GM18505 (cell line): ENCODE measurements around the gene SERGEF.

Experiments
- ATAC-seq: cut with Tn5 transposase; IDR thresholded peaks from one replicate; pipeline ENCODE4 v1.9.1; 2021; ENCODE audit not compliant: unreplicated experiment
- POLR2A ChIP-seq: IDR thresholded peaks from 4 replicates; pipeline ENCODE4 v1.6.1; 2011; ENCODE audit warnings: borderline replicate concordance; ENCODE audit not compliant: insufficient read depth, insufficient read length; ENCODE audit errors: extremely low read depth

SERGEF gene

DNA sequence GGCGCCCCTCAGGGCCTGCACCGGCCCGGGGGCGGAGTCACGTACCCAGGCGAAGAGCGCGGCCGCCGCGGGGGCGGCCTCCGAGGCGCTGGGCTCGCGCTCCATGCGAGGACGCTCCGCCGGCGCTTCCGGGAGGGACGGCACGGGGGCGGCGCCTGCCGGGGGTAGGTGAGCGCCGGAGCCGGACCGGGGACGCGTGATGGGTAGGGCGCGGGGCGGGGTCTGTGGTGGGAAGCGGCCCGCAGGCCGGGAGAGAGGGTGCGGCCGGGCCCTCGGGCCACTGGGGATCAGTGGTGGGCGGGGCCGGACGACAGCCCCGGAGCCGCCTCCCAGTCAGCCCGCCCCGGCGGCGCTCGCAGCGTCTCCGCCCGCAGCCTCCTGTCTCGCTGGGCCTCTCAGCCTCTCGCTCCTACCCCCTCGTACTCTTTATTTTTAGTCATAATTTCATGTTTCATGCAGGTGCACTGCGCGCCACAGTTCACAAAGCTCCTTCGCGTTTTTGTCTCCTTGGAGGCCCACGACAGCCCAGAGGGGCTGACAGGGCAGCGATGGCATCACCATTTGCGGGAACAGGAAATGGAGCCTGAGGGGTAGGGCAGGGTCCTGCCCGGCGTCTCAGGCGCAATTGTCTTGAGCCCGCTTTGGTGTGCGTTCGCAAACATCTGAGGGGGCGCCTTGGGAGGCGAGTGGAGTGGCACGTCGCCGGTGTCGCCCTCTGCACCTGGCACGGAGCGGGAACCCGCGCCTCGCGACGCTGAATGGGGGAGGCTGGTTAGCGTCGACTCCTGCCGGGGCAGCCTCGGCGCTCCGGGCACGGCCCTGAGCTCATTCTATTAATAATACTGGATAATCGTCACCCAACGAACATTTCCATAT is at the start of gene SERGEF:
SERGEF (minus strand) TSS at position 142 of the 876 bp plus-strand sequence; CDS start at position 105, 37 bp downstream.
- peak; percentile 96 for ATAC-seq
- peak; percentile 95 for TF ChIP-seq POLR2A

GRCh38 chr11:18061351-18061750 is 48.5 kb upstream of the SERGEF start:
- no peak for TF ChIP-seq POLR2A
- no peak for ATAC-seq

DNA sequence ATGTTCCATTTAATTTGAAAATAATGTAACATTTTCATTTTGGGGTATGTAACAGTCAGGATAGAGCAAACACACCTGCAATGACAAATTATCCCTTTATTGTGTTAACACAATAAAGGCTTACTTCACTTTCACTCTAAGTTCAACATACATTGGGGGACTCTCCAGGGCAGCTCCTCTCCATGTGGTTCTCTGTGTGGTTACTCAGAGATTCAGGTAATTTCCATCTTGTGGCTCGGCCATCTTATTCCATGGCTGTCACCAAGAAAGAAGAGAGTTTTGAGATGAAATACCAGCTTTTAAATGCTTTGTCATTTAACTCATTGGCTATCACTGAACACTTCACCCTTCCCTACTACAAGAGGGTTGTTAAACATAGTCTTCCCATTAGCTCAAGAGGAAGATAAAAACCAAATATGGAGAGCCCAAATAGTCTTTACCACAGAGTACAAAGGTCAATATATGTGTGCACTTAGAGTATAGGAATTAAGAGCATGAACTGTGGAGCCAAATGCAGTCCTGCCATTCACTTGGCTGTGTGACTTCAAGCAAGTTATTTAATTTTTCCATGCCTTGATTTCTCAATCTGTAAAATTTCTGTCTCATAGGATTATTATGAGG is 43.8 kb upstream of the SERGEF start:
- ATAC-seq, result no peak
- no peak for TF ChIP-seq POLR2A

DNA sequence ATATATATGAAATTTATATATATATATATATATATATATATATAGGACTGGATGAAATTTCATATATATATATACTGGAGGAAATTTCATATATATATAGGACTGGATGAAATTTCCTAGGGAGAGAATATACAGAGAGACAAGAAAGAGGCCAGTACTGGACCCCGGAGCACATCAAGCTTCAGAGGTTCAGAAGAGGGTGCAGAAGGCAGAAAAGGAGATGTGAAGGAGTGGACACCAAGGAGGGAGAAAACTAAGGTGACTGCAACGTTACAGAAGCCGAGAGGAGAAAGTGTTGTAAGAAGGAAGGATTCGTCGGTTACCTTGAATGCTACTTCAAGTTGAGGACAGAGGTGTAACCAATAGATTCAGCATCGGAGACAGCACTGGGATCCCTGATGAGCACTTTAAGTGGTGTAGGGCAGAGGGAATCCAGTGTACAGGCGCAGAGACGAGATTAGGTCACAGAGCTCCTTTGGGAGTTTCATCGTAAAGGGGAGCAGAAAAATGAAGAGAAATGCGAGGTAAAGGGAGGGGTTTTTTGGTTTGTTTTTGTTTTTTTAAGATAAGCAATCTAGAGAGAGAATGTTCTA is 41.8 kb upstream of the SERGEF start:
- TF ChIP-seq POLR2A, result no peak
- no peak for ATAC-seq

GRCh38 chr11:18050848-18051247 is 38.0 kb upstream of the SERGEF start:
- no peak for ATAC-seq
- no peak for TF ChIP-seq POLR2A

DNA sequence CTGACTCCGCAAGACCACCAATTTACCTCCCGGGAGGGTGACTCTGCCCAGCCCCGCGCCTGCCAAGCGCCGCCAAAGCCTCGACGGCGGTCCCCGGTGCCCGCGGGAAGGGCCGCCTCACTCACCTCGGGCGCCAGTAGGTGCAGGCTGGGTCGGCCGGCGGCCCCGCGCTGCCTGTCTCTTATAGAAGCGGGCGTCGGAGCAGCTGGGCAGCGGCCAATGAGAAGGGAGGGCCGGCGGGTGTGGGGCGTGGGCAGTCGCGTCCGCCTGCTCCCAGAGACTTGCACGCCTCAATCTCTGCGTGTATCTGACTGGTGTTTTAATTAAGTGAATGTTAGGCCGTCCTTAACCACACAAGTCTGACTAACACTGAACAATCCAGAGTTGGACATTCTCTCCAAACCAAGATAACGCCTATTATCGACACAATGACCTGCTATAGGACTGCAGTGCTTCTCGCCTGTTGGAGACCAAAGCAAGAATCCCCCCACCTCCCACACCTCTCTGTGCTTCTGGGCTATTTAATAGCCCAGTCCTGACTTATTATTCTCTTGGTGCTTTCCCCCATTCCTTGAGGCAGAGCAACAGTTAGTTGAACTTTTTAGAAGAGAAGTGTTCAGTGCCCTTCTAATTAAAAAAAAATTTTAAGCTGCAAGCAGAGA is 33.4 kb upstream of the SERGEF start, which contains the start of gene TPH1:
TPH1 (minus strand) TSS at position 154 of the 662 bp plus-strand sequence. CDS start 5,507 bp downstream, outside the sequence.
- no peak for ATAC-seq
- no peak for TF ChIP-seq POLR2A

DNA sequence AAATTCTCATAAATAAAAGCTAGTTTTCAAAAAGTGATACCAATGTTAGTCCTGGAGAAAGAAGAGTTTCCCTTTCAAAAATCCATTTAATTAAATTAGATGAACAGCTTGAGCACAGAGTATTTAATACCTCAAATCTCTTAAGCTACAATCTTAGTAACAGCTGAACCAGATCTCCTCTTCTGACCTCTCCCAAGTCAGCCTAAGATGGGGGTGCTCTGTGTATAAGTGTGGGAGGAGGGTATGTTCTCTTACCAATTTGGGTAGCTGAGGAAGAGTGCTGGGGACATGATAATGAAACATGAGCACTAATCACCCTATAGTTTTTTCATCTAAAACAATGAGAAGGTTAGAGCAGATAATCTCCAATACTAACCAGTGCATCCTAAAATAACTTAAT is 23.6 kb upstream of the SERGEF start:
- ATAC-seq, result no peak

DNA sequence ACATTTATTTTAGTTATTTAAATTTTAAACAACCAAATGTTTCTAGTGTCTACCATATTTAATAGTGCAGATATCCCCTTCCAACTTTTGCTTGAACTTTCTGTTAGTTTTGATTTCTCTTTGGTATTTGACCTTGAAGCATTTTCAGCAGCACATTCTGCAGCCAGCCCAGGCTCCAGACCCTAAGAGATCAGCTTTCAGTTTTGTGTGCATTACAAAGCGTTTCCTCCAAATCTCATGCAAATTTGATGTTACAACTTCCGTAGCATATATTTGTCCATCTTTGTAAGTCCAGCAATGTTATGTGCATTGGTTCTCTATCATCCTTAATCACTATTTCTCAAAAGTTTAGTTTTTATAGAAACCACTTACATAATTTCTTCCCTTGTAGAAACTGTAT is 14.6 kb upstream of the SERGEF start:
- TF ChIP-seq POLR2A, result no peak
- no peak for ATAC-seq

More for the DNA sequence above, 23.6 kb upstream of the SERGEF start:
- no peak for TF ChIP-seq POLR2A

- no peak for TF ChIP-seq POLR2A
- no peak for ATAC-seq
Observed at GRCh38 chr11:18022419-18022818, 9.6 kb upstream of the SERGEF start.

- no peak for ATAC-seq
- no peak for TF ChIP-seq POLR2A
Observed at GRCh38 chr11:18019650-18020049, 6.8 kb upstream of the SERGEF start.

DNA sequence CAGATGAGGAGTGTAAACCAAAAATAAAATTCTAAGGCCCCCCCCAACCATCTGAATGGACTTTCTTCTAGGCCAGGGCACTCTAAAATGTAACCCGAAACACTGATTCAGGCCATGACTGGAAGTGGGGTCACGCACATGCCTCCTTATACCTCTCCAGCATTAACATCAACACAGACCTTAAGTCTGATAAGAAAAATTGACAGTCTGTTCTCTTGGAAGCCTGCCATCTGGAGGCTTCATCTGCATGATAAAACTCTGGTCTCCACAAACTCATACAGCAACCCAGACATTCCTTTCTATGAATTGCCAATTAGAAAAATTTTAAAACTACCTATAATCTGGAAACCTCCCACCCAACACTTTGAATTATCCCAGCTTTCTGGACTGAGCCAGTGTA is 3.9 kb upstream of the SERGEF start:
- ATAC-seq, result no peak
- TF ChIP-seq POLR2A, result no peak

DNA sequence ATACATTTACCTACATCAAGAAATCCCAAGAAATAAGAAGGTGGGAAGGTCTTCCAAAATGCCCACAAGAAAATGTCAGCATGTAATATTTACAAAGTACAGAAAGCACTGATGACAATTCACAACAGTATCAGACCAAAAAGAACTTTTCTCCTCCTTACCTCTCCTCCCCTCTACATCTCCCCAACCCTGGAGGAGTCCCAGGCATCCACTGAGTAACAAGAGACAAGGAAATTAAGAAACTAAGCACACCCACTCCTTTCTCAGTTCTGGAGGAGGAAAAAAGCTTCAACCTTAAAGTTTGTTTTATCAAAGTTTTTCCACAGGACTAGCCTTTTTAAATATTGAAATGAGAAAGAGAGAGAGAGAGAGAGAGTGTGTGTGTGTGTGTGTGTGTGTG is 2.0 kb upstream of the SERGEF start:
- TF ChIP-seq POLR2A, result no peak
- ATAC-seq, result no peak

DNA sequence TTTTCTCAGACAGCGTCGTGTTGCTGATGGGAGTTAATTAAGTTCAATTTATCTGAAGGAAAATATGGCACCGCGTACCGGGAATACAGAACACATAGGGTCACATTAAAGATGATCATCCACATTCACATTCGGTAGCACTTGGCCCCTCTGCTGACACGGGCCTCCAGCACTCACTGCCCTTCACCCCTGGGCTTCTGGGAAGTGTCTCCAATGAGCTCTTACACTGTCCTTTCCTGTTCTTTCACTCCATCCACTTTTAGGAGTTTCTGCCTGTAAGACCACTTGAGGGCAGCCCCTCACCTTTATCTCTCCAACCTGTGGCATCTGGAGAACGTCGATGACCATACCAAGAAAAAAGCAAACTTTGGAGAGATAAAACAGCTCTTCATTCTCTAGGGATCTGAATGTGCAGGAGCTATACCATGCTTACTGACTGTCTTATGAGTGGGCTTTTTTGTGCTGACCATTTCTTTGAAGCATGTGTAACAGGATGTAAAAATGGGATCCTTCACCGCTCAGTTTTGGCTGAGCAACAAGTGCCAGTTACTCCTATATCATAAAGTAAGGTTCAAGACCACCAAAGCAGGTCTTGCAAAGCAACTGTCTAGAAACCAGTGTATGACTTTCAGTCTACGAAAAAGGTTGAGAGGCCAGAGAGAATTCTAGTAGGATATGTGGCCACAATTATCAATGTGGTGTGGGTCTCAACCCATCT is 1.1 kb upstream of the SERGEF start:
- ATAC-seq, result no peak
- TF ChIP-seq POLR2A, result no peak

GRCh38 chr11:18012122-18012905 is 533 bp downstream of the SERGEF start:
- no peak for TF ChIP-seq POLR2A
- no peak for ATAC-seq
